GM10266 (cell line): ENCODE data around the gene CPLANE1.

Experiments
- DNase-seq: peaks from one replicate; pipeline ENCODE4 v3.0.0; 2012; ENCODE audit errors: extremely low spot score
- TF ChIP-seq, protein P1 (sequence below): IDR thresholded peaks from 2 replicates; pipeline ENCODE4 v1.5.1; 2012; ENCODE audit warnings: mild to moderate bottlenecking, low read depth; ENCODE audit not compliant: control insufficient read depth, insufficient read depth; ENCODE audit errors: missing control alignments

Gene CPLANE1

GRCh38 chr5:37060030-37060429 is 189.1 kb downstream of the CPLANE1 start:
- DNase-seq: no peak
- TF ChIP-seq, protein P1, sequence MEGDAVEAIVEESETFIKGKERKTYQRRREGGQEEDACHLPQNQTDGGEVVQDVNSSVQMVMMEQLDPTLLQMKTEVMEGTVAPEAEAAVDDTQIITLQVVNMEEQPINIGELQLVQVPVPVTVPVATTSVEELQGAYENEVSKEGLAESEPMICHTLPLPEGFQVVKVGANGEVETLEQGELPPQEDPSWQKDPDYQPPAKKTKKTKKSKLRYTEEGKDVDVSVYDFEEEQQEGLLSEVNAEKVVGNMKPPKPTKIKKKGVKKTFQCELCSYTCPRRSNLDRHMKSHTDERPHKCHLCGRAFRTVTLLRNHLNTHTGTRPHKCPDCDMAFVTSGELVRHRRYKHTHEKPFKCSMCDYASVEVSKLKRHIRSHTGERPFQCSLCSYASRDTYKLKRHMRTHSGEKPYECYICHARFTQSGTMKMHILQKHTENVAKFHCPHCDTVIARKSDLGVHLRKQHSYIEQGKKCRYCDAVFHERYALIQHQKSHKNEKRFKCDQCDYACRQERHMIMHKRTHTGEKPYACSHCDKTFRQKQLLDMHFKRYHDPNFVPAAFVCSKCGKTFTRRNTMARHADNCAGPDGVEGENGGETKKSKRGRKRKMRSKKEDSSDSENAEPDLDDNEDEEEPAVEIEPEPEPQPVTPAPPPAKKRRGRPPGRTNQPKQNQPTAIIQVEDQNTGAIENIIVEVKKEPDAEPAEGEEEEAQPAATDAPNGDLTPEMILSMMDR: no peak

DNA sequence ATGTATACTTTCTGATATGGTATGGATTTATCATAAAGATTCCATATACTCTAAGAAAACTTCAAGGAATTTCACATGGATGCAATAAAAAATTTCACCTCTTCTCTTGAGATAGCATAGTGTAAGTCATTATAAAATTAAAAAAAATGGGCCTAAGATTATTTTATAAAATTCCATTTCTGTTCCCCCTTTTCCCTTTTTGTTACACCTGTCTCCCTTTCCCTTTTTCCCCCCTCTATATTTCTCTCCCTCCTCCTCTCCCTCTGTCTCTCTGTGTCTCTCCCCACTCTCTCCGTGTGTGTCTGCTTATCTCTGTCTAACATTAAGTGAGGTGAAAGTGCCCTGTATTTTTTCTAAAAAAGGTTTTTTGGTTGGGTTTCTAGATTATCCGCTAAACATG is 192.4 kb downstream of the CPLANE1 start:
- DNase-seq: no peak
- TF ChIP-seq, protein P1: no peak
